HG03097 (cell line): ENCODE measurements around the gene VASH1.
"Not testable (repeated sequence)": the region's sequence is repeated elsewhere in the genome, so short reads cannot be mapped to it uniquely, and the experiment has no call there.

Experiments used
- ATAC-seq: cut with Tn5 transposase; IDR thresholded peaks from one replicate; pipeline ENCODE4 v1.9.1; 2021; ENCODE audit not compliant: unreplicated experiment, low FRiP score

The VASH1 gene

GRCh38 chr14:76761136-76761959 lies at the start of gene VASH1:
Gene VASH1, plus strand, starts transcription at chr14:76761468. Its CDS starts 1,354 bp downstream, at chr14:76762822.
- ATAC-seq, result peak; percentile 51

GRCh38 chr14:76713121-76713520 lies 48.1 kb upstream of the VASH1 start:
- ATAC-seq, result no peak

- no peak for ATAC-seq
Observed at GRCh38 chr14:76714470-76714869, 46.8 kb upstream of the VASH1 start.

- no peak for ATAC-seq
Observed at GRCh38 chr14:76715101-76715500, 46.2 kb upstream of the VASH1 start.

- ATAC-seq, result no peak
Observed at GRCh38 chr14:76715511-76716081, 45.7 kb upstream of the VASH1 start.

GRCh38 chr14:76716285-76716684 lies 45.0 kb upstream of the VASH1 start:
- ATAC-seq, result no peak

GRCh38 chr14:76717508-76718290 lies 43.6 kb upstream of the VASH1 start:
- ATAC-seq, result no peak

GRCh38 chr14:76718306-76719040 lies 42.8 kb upstream of the VASH1 start:
- ATAC-seq, result no peak

- no peak for ATAC-seq
Observed at GRCh38 chr14:76719666-76720065, 41.6 kb upstream of the VASH1 start.

- peak; percentile 60 for ATAC-seq
Observed at GRCh38 chr14:76720382-76720813, 40.9 kb upstream of the VASH1 start.

- not testable (repeated sequence) for ATAC-seq
Observed at GRCh38 chr14:76721506-76721905, 39.8 kb upstream of the VASH1 start.

GRCh38 chr14:76724651-76725550 lies 36.4 kb upstream of the VASH1 start:
- ATAC-seq, result no peak

GRCh38 chr14:76726551-76726970 lies 34.7 kb upstream of the VASH1 start:
- ATAC-seq, result no peak

- ATAC-seq, result no peak
Observed at GRCh38 chr14:76727384-76727783, 33.9 kb upstream of the VASH1 start.

- no peak for ATAC-seq
Observed at GRCh38 chr14:76727901-76728300, 33.4 kb upstream of the VASH1 start.

GRCh38 chr14:76729258-76729657 lies 32.0 kb upstream of the VASH1 start:
- ATAC-seq, result no peak

- ATAC-seq, result no peak
Observed at GRCh38 chr14:76729953-76730505, 31.2 kb upstream of the VASH1 start.

- ATAC-seq, result not testable (repeated sequence)
Observed at GRCh38 chr14:76734501-76734900, 26.8 kb upstream of the VASH1 start.

GRCh38 chr14:76736514-76736913 lies 24.8 kb upstream of the VASH1 start:
- ATAC-seq, result no peak
